ENCODE measurements around the gene KCNQ5.

Gene KCNQ5

GRCh38 chr6:73240730-73241129, 618.9 kb downstream of the KCNQ5 start:
- no peak for TF ChIP-seq CTCF (IDR thresholded peaks at IDR 0.05; ENCODE audit: low read depth, low read length)
- no peak overlapping the region for H3K4me3 ChIP-seq (ENCODE audit: low read depth, low read length)

GRCh38 chr6:73242001-73242400, 620.1 kb downstream of the KCNQ5 start:
- no peak overlapping the region for H3K4me3 ChIP-seq (ENCODE audit: low read depth, low read length)
- TF ChIP-seq CTCF (IDR thresholded peaks at IDR 0.05; ENCODE audit: low read depth, low read length): no peak
